Bronchial epithelial cell (primary cell): Measurements from ENCODE around the gene FXYD3. TPM values are rescaled to one million over a fixed set of nuclear protein-coding genes. Genes with fewer than 3 reads are reported as not detected.

Source experiments
- DNase-seq: peaks from one replicate; pipeline ENCODE4 v3.0.0-alpha.2; 2010; ENCODE audit warnings: low read depth
- FAIRE-seq: peaks from 2 replicates; lab custom pipeline; 2011; peaks lifted over from hg19 to GRCh38; lab: Jason Lieb, UNC
- H3K27me3 ChIP-seq: 2 replicates; pipeline ENCODE4 v1.5.1; 2011; ENCODE audit warnings: low read length; ENCODE audit not compliant: control insufficient read depth, insufficient read depth
- H3K36me3 ChIP-seq: 2 replicates; pipeline ENCODE4 v1.5.1; 2011; ENCODE audit warnings: low read length; ENCODE audit not compliant: control insufficient read depth, insufficient read depth
- H3K4me3 ChIP-seq: 2 replicates; pipeline ENCODE4 v1.5.1; 2011; ENCODE audit warnings: mild to moderate bottlenecking, low read depth, low read length, control low read depth
- total RNA-seq: library from RNA; depleted of rRNA; stranded (reverse); fragments of >200 nt; gene quantifications from 2 replicates; pipeline ENCODE4 v1.2.1, GENCODE V29; 2014
- TF ChIP-seq, protein P1 (sequence below): IDR thresholded peaks from 2 replicates; pipeline ENCODE4 v1.5.1; 2011; ENCODE audit warnings: mild to moderate bottlenecking, moderate library complexity, low read length, control low read depth, inconsistent platforms; ENCODE audit not compliant: insufficient read depth, severe bottlenecking

Gene FXYD3
- total RNA-seq, 1 donor from 2014 or later: 309 TPM

DNA sequence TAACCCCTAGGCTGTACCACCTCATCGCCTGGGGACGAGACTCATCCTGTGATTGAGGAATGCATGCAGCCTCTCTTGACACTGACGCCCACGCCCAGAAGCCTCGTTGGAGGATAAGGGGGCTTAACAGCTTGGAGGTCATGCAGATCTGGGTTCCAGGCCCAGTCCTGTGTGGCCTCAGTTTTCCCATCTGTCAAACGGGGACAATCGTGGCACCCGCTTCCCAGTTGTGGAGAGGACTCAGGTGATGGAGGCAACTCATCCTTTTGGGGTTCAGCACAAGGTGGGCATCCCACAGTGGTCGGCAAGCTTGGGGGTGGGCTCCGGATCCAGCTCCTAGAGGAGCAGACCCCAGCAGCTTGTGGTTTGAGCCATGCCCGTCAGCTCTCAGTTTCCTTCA lies 20.6 kb downstream of the FXYD3 start:
- DNase-seq: no peak
- H3K27me3 ChIP-seq: no peaks in the 10 kb centered on the region
- no peak for FAIRE-seq

DNA sequence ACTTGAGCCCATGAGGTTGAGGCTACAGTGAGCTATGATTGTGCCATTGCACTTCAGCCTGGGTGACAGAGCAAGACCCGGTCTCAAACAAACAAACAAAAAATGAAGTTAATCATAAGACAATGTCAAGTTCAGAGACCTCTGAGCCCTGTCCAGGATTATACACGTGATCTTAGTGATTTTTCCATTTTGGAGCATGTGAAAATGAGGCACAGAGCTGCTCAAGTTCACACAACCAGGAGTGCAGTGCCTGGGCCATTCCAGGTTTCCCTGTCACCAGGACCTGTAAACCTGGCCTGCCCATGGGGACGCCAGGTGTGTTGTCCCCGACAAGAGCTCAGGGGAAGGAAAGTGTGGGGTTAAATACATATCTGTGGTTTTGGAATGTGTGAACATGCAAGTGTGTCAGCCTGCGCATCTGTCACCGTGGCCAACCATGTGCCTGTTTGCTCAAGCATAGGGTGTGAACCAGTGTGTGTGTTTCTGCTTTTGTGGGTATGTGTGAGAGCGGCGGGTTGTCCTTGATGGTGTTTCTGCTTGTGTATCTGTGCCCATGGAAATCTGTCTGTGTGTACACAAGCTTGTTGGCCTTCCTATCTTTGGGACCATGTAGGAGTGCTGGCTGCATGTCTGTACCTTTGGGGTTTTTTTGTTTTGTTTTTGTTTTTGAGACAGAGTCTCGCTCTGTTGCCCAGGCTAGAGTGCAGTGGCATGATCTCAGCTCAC lies 21.5 kb downstream of the FXYD3 start:
- FAIRE-seq (no peak), DNase-seq (no peak)
- TF ChIP-seq, protein P1, sequence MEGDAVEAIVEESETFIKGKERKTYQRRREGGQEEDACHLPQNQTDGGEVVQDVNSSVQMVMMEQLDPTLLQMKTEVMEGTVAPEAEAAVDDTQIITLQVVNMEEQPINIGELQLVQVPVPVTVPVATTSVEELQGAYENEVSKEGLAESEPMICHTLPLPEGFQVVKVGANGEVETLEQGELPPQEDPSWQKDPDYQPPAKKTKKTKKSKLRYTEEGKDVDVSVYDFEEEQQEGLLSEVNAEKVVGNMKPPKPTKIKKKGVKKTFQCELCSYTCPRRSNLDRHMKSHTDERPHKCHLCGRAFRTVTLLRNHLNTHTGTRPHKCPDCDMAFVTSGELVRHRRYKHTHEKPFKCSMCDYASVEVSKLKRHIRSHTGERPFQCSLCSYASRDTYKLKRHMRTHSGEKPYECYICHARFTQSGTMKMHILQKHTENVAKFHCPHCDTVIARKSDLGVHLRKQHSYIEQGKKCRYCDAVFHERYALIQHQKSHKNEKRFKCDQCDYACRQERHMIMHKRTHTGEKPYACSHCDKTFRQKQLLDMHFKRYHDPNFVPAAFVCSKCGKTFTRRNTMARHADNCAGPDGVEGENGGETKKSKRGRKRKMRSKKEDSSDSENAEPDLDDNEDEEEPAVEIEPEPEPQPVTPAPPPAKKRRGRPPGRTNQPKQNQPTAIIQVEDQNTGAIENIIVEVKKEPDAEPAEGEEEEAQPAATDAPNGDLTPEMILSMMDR: no peak
- Histone ChIP-seq H3K27me3 (peaks cover 2% of the 10 kb centered on the region), H3K36me3 (no peaks in the 10 kb centered on the region), H3K4me3 (no peak overlapping the region)

More for the DNA sequence above, 20.6 kb downstream of the FXYD3 start:
- TF ChIP-seq, protein P1: no peak
- Histone ChIP-seq H3K36me3 (no peaks in the 10 kb centered on the region), H3K4me3 (no peak overlapping the region)

DNA sequence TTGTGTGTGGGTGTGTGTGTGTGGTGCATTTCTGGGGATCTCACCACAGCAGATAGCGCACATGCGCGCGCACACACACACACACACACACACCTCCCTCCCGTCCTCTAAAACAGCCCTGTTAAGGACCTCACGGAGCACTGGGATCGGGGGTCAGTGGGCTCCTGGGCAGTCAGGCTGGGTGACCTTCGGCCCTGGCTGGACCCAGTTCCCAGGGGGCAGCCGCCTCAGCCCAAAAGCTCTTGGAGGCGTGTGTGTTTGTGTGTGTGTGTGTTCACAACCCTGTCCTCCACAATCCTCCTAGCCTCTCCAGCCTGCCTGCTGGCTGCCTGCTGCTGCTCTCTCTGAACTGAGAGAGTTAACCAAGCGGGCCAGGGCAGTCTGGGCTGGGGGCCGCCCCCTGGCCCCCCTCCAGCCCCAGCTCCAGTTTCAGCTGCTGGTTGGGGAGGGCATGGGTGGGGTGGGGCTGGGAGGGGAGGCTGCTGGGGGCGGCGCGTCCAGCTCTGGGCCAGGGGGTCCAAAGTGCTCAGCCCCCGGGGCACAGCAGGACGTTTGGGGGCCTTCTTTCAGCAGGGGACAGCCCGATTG lies 22.8 kb downstream of the FXYD3 start, which contains the start of gene FXYD1:
Gene FXYD1, plus strand, starts transcription at position 520 of the 588 bp plus-strand sequence. CDS start 1,256 bp downstream, outside the sequence.
- DNase-seq: no peak
- Histone ChIP-seq H3K27me3 (peaks cover 10% of the 10 kb centered on the region), H3K36me3 (no peaks in the 10 kb centered on the region), H3K4me3 (no peak within 1 kb of the TSS)
- TF ChIP-seq, protein P1: no peak
- no peak for FAIRE-seq

DNA sequence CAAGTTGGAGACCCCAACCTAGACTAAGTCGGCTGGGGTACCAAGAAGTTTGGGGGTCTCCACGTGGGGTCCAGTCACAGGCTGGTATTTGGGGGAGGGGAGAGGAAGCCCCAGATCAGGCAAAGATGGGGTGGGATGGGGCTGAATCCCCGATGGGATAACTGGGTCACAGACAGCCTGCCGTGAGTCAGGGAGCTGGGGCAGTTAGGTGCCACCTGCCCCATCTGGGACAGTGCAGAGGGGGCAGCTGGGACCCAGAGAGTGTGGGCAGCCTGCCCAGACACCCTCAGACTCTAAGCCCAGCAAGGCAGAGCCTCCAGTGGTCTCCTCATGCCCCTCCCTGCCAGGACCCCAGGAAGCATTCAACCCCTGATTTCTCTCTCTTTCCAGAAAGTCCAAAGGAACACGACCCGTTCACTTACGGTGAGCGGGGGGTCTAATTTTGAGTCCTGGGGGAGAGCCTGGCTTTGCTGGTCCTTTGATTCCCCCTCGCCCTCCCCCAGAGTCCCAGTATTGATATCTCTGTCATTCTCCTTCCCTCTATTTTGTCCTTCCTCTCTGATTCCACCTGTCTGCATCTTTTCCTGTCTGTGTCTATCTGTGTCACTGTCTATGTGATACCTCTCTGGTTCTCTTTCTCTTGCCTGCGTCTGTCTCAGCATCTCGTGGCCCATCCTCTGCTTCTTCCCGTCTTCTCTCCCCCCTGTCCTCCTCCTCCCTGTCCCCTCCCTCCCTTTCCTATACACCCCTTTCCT lies 24.8 kb downstream of the FXYD3 start:
- no peak overlapping the region for H3K4me3 ChIP-seq
- FAIRE-seq (no peak), DNase-seq (no peak)
- H3K36me3 ChIP-seq: no peaks in the 10 kb centered on the region
- H3K27me3 ChIP-seq: peaks cover 17% of the 10 kb centered on the region
- TF ChIP-seq, protein P1: no peak

DNA sequence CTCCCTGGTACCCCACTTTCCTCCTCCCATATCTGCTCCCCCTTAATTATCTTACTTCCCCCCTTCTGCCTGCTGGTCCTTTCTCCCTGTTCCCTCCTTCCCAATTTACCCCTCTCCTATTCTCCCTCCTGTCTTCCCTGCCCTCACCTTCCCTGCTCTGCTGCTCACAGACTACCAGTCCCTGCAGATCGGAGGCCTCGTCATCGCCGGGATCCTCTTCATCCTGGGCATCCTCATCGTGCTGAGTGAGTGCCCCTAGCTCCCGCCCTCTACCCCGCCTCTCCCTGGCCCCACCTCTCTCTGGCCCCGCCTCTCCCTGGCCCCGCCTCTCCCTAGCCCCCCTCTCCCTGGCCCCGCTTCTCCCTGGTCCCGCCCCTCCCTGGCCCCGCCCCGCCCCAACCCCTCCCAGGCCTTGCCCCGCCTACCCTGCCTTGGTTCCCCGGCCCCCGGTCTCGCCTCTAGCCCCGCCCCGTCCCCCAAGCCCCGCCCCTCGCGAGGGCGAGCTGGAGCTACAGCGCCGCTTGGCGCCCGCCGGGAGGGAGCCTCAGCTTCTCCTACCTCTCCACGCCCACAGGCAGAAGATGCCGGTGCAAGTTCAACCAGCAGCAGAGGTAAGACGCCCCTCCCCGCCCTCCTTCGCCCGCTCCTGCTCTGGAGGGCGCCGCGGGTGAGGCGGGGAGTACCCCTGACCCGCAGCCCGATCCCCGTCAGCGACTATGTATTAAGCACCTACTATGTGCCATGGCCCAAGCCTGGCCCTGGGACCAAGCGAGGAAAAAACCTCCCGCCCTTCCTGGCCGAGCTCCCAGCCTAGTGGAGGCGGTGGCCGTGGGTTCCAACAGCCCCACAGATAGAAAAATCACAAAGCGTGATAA lies 25.6 kb downstream of the FXYD3 start:
- DNase-seq: peak; percentile 81
- Histone ChIP-seq H3K4me3 (no peak overlapping the region), H3K27me3 (peaks cover 17% of the 10 kb centered on the region), H3K36me3 (no peaks in the 10 kb centered on the region)
- TF ChIP-seq, protein P1: peak; percentile 76
- no peak for FAIRE-seq
